Neural progenitor cell (in vitro differentiated cells): ENCODE results near the gene FOXD2. TPM values are rescaled to one million over a fixed set of nuclear protein-coding genes. Genes with fewer than 3 reads are reported as not detected.

Source experiments
- DNase-seq: peaks from one replicate; pipeline ENCODE4 v3.0.0-alpha.2; 2016; ENCODE audit warnings: low spot score
- H2AFZ ChIP-seq: fragments of 200-600 bp; sonication (generic); replicated peaks from 2 replicates; pipeline ENCODE4 v1.6.1; 2016; ENCODE audit warnings: antibody characterized with exemption
- H3F3A ChIP-seq: fragments of 200-600 bp; sonication (generic); 2 replicates; pipeline ENCODE4 v1.6.1; 2016; ENCODE audit warnings: antibody characterized with exemption, low read depth
- H3K27ac ChIP-seq: fragments of 200-600 bp; sonication (generic); 2 replicates; pipeline ENCODE4 v1.5.1; 2016; ENCODE audit warnings: mild to moderate bottlenecking
- H3K27me3 ChIP-seq: fragments of 200-600 bp; sonication (generic); 2 replicates; pipeline ENCODE4 v1.6.1; 2016; ENCODE audit warnings: mild to moderate bottlenecking, moderate library complexity
- H3K36me3 ChIP-seq: fragments of 200-600 bp; sonication (generic); 2 replicates; pipeline ENCODE4 v1.5.1; 2016
- H3K4me1 ChIP-seq: fragments of 200-600 bp; sonication (generic); 2 replicates; pipeline ENCODE4 v1.6.1; 2016; ENCODE audit warnings: mixed run types
- H3K4me2 ChIP-seq: fragments of 200-600 bp; sonication (generic); 2 replicates; pipeline ENCODE4 v1.6.1; 2016
- H3K4me3 ChIP-seq: fragments of 200-600 bp; sonication (generic); 2 replicates; pipeline ENCODE4 v1.5.1; 2016
- H3K79me2 ChIP-seq: fragments of 200-600 bp; sonication (generic); 2 replicates; pipeline ENCODE4 v1.6.1; 2016; ENCODE audit warnings: low read depth
- H3K9ac ChIP-seq: fragments of 200-600 bp; sonication (generic); 2 replicates; pipeline ENCODE4 v1.6.1; 2016
- H3K9me3 ChIP-seq: fragments of 200-600 bp; sonication (generic); 2 replicates; pipeline ENCODE4 v1.5.1; 2016; ENCODE audit warnings: low read depth
- H4K20me1 ChIP-seq: fragments of 200-600 bp; sonication (generic); 2 replicates; pipeline ENCODE4 v1.6.1; 2016; ENCODE audit warnings: low read depth
- H3K27ac Mint-ChIP-seq: 3 replicates; pipeline ENCODE4 v1.8.0; 2021; ENCODE audit warnings: mixed read lengths
- H3K27me3 Mint-ChIP-seq: 2 replicates; pipeline ENCODE4 v1.8.0; 2022; ENCODE audit warnings: low read depth, mild to moderate bottlenecking, inconsistent platforms, moderate library complexity, mixed read lengths; ENCODE audit not compliant: insufficient read depth
- H3K36me3 Mint-ChIP-seq: 3 replicates; pipeline ENCODE4 v1.8.0; 2021; ENCODE audit warnings: mixed read lengths
- H3K4me1 Mint-ChIP-seq: 3 replicates; pipeline ENCODE4 v1.8.0; 2021; ENCODE audit warnings: mixed read lengths
- H3K4me3 Mint-ChIP-seq: 3 replicates; pipeline ENCODE4 v1.8.0; 2021; ENCODE audit warnings: mild to moderate bottlenecking, moderate library complexity, mixed read lengths
- H3K9me3 Mint-ChIP-seq: 3 replicates; pipeline ENCODE4 v1.8.0; 2020; ENCODE audit warnings: mixed read lengths
- EZH2 ChIP-seq: fragments of 200-600 bp; sonication (generic); IDR thresholded peaks from 2 replicates; pipeline ENCODE4 v1.6.1; 2017; ENCODE audit warnings: antibody characterized with exemption, mild to moderate bottlenecking, moderate library complexity
- EZH2phosphoT487 ChIP-seq: fragments of 200-600 bp; sonication (generic); IDR thresholded peaks from 2 replicates; pipeline ENCODE4 v1.6.1; 2017; ENCODE audit warnings: antibody characterized with exemption
- total RNA-seq: library from RNA; depleted of rRNA; stranded (reverse); fragments of >200 nt; gene quantifications from 2 replicates; pipeline ENCODE4 v1.2.3, GENCODE V29; 2015; ENCODE audit warnings: low replicate concordance
- TF ChIP-seq, protein P1 (sequence below): fragments of 200-600 bp; sonication (generic); IDR thresholded peaks from 2 replicates; pipeline ENCODE4 v1.5.1; 2017; ENCODE audit warnings: antibody characterized with exemption, mild to moderate bottlenecking

The FOXD2 gene
- total RNA-seq, 1 donor from 2014 or later, result 0.32 TPM

DNA sequence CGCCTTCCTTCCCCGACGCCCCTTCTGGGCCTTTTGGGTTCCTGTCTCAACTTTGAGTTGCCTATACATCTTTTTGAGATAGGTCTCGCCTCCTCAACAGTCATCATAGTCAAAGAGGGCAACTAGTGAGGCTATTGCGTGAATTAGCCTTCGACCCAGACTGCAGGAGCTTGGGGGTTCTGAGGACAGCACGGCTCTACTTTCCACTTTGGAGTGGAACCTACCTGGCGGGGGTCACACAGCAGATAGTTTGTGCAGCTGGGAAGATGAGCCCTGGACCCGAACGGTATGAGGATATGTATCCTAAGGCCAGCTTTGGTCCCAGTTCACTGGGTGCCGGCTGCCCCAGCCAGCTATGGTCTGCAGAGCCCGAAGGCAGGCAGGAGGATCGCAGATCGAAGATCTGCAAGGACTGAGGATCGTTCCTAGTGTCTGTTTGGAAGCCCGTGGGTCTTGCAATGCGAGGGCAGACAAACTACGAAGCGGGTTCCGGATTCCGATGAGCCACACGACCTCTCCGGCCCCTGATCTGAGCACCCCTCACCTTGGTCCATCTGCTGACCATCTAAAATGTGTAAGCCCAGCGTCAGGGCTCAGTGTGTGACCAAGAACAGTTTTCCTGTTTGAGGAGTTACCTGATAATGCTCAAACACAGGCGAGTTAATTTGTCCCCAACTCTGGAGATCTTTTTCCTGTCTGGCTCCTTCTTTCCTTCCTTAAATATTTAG lies 8.1 kb downstream of the FOXD2 start:
- Mint-ChIP-seq H3K27me3 (peaks cover 72% of the 10 kb centered on the region), H3K36me3 (no peaks in the 10 kb centered on the region), H3K4me3 (peak overlapping the region; percentile 2), H3K4me1 (peaks cover 20% of the 10 kb centered on the region), H3K27ac (no peak overlapping the region), H3K9me3 (peaks cover 2% of the 10 kb centered on the region)
- Histone ChIP-seq H2AFZ (no peak overlapping the region), H3K9ac (no peak overlapping the region), H3K4me2 (no peak overlapping the region), H3K4me3 (no peak overlapping the region), H3K79me2 (no peaks in the 10 kb centered on the region), H3K9me3 (no peaks in the 10 kb centered on the region), H3K27ac (no peak overlapping the region), H3F3A (peaks cover 31% of the 10 kb centered on the region), H3K27me3 (peaks cover 100% of the 10 kb centered on the region), H3K4me1 (peaks cover 23% of the 10 kb centered on the region), H4K20me1 (peaks cover 92% of the 10 kb centered on the region), H3K36me3 (no peaks in the 10 kb centered on the region)
- DNase-seq, result no peak
- TF ChIP-seq EZH2phosphoT487 (peak; percentile 17), EZH2 (no peak)

DNA sequence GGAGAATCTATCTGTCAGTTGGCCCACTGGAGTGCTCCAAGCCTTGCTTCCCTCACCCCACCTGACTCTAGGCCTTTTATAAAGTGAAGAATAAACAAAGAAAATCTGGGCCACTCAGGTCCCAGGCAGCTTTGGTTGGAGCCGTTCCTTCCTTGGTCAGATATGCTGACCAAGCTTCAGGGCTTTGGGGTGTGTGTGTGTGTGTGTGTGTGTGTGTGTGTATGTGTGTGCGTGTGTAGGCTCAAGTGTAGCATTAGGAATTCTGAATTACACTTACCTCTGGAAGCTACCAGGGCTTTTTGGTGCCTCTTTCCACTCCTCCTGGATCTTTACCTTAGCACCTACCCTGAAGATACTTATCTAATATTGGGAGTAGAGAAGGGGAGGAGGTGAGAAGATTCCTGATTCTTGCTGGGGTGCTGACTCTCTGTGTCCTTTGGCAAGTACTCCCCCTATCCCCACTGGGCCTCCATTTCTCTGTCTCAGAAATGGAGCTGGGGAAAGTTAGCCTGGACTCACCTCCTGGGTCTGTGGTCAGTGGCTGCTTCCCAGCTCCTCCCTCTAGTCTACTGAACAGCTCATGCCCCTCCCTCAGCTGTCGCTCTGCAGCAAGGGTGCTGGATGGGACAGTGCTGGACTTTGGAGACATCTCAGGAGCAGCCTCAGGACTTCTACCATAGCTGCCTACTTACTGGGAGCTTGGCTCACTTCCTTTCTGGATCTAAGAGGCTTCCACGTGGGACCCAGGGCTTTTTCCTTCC lies 10.8 kb downstream of the FOXD2 start:
- H3K27ac ChIP-seq, result no peak overlapping the region
- H3K27me3 ChIP-seq, result peaks cover 96% of the 10 kb centered on the region
- no peaks in the 10 kb centered on the region for H3K79me2 ChIP-seq
- no peak overlapping the region for H3K4me3 ChIP-seq
- H3K36me3 Mint-ChIP-seq, result no peaks in the 10 kb centered on the region
- peak overlapping the region; percentile 46 for H3K4me3 Mint-ChIP-seq
- H3K27me3 Mint-ChIP-seq, result peaks cover 84% of the 10 kb centered on the region
- no peak overlapping the region for H3K4me2 ChIP-seq
- no peaks in the 10 kb centered on the region for H3K36me3 ChIP-seq
- H3F3A ChIP-seq, result peaks cover 21% of the 10 kb centered on the region
- no peak overlapping the region for H3K9ac ChIP-seq
- DNase-seq, result no peak
- H3K9me3 Mint-ChIP-seq, result peaks cover 2% of the 10 kb centered on the region
- peaks cover 18% of the 10 kb centered on the region for H3K4me1 ChIP-seq
- TF ChIP-seq, protein P1, sequence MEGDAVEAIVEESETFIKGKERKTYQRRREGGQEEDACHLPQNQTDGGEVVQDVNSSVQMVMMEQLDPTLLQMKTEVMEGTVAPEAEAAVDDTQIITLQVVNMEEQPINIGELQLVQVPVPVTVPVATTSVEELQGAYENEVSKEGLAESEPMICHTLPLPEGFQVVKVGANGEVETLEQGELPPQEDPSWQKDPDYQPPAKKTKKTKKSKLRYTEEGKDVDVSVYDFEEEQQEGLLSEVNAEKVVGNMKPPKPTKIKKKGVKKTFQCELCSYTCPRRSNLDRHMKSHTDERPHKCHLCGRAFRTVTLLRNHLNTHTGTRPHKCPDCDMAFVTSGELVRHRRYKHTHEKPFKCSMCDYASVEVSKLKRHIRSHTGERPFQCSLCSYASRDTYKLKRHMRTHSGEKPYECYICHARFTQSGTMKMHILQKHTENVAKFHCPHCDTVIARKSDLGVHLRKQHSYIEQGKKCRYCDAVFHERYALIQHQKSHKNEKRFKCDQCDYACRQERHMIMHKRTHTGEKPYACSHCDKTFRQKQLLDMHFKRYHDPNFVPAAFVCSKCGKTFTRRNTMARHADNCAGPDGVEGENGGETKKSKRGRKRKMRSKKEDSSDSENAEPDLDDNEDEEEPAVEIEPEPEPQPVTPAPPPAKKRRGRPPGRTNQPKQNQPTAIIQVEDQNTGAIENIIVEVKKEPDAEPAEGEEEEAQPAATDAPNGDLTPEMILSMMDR, result no peak
- TF ChIP-seq EZH2 (no peak), EZH2phosphoT487 (no peak)
- H3K9me3 ChIP-seq, result no peaks in the 10 kb centered on the region
- no peak overlapping the region for H3K27ac Mint-ChIP-seq
- no peak overlapping the region for H2AFZ ChIP-seq
- peaks cover 65% of the 10 kb centered on the region for H4K20me1 ChIP-seq
- H3K4me1 Mint-ChIP-seq, result peaks cover 14% of the 10 kb centered on the region

DNA sequence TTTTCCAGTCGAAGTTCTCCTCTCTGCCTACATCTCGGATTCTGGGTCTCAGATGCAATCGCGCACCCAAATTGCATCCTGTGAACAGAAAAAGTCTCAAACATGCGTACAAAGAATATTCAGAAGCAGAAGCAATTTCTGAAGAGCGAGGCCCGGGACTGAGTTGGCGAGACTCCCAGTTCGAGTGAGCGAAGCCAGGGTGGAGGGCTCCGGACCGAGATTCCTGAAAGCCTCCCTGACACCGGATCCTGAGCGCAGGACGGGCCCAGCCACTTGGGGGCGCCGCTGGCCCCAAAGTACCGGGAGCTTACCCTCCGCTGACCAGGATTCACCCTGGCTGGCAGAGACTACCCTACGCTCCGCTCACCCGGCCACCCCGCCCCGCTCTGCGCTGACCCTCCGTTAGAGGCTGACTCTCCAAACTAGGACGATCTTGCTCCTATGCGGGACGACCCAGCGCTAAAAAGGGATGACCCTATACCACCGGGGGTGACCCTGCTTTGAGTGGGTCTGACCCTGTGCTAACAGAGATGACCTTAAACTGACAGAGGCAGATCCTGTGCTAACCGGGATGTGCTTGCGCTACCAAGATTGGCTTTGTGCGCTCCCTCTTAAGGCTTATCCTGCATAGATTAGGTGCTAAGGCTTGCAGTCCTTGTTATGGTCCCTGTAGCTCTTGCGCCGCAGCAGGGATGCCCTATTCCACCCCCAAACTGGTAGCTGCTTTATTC lies 12.1 kb downstream of the FOXD2 start:
- H3K27me3 Mint-ChIP-seq, result peaks cover 71% of the 10 kb centered on the region
- peaks cover 4% of the 10 kb centered on the region for H3K4me1 Mint-ChIP-seq
- H3K9ac ChIP-seq, result no peak overlapping the region
- peaks cover 8% of the 10 kb centered on the region for H3F3A ChIP-seq
- H3K27me3 ChIP-seq, result peaks cover 83% of the 10 kb centered on the region
- H3K36me3 ChIP-seq, result no peaks in the 10 kb centered on the region
- no peak overlapping the region for H3K27ac ChIP-seq
- H4K20me1 ChIP-seq, result peaks cover 52% of the 10 kb centered on the region
- H3K4me2 ChIP-seq, result peak overlapping the region; percentile 17
- DNase-seq, result peak; percentile 78
- H3K27ac Mint-ChIP-seq, result no peak overlapping the region
- H2AFZ ChIP-seq, result no peak overlapping the region
- no peaks in the 10 kb centered on the region for H3K79me2 ChIP-seq
- no peaks in the 10 kb centered on the region for H3K9me3 ChIP-seq
- no peak overlapping the region for H3K4me3 Mint-ChIP-seq
- H3K4me3 ChIP-seq, result no peak overlapping the region
- peaks cover 2% of the 10 kb centered on the region for H3K9me3 Mint-ChIP-seq
- H3K4me1 ChIP-seq, result peaks cover 6% of the 10 kb centered on the region
- TF ChIP-seq EZH2phosphoT487, result peak; percentile 51
- peak; percentile 62 for TF ChIP-seq EZH2
- TF ChIP-seq, protein P1, result peak; percentile 71
- no peaks in the 10 kb centered on the region for H3K36me3 Mint-ChIP-seq
